Heart left ventricle (tissue), 13 donors: ENCODE results near the gene NUDCD3.

ENCODE experiments used
- CTCF ChIP-seq, 12 donors: fragments of 200-600 bp; sonication (generic) in 4 of 12; IDR thresholded peaks; one replicate each; pipeline versions ENCODE4 v1.5.0 to v1.8.0; 2018 to 2022; ENCODE audit warnings: antibody characterized with exemption in 12 of 12, mild to moderate bottlenecking in 5 of 12
- POLR2A ChIP-seq, 2 donors: fragments of 450-650 bp; IDR thresholded peaks; one replicate each; pipeline ENCODE4 v1.6.1; 2017; ENCODE audit warnings: antibody characterized with exemption in 2 of 2, mild to moderate bottlenecking in 2 of 2, moderate library complexity in 2 of 2
- donor health status: ischemic (EF 13 %, LVEDD 7.1; RV severe dilation, severe dysfunction).
- donor health status: DM: no; HTN: yes; CAD: no.
- donor health status: DM: no; HTN: no; CAD: no.
- donor health status: ischemic (EF 25% LVEDD 6.9; RV normal size, moderate dysfunction).
- donor health status: ischemic (EF 25% LVEDD 5.7; RV mildly dilated, moderate dysfunction).
- donor health status: ischemic (EF 35%, LVEDD 5.7; RV mildly dilated, moderate dysfunction).
- donor health status: nonischemic (EF 11% LVEDD 7.7; RV severe dilation, severe dysfunction).
- donor health status: DM: yes; HTN: yes; CAD: no.
- donor health status: PGD.
- donor health status: ischemic (EF 29% LVEDD 5.4; RV normal size, mild dysfunction).
- donor health status: nonischemic (EF 23%, LVEDD 6.1; RV moderate dilation, normal function).

GRCh38 chr7:44380189-44380830, 110.1 kb downstream of the NUDCD3 start:
- TF ChIP-seq CTCF (IDR thresholded peaks at IDR 0.05) (no peak), POLR2A (IDR thresholded peaks at IDR 0.05) (no peak)
